WTC11 (cell line): Measurements from ENCODE around the gene PUDP. TPM values are rescaled to one million over a fixed set of nuclear protein-coding genes. Genes with fewer than 3 reads are reported as not detected.

Source experiments
- ATAC-seq: fragments of 200-7000 bp; cut with Tn5 transposase; 2 replicates; pipeline ENCODE4 v1.10.0; 2021; ENCODE audit warnings: mild to moderate bottlenecking, moderate library complexity
- CTCF ChIA-PET: fragments of 300-600 bp; sonication (Branson Sonifier 250); formaldehyde crosslinking; loops from one replicate; lab custom pipeline; 2021; ENCODE audit warnings: antibody characterized with exemption; lab: Charles Lee
- POLR2A ChIA-PET: fragments of 350-600 bp; sonication (Branson Sonifier 250); formaldehyde crosslinking; loops from one replicate; lab custom pipeline; 2021; ENCODE audit warnings: antibody characterized with exemption; lab: Charles Lee
- DNase-seq: peaks from one replicate; pipeline ENCODE4 v3.0.0; 2021; ENCODE audit warnings: low spot score
- H3K27ac Mint-ChIP-seq: 2 replicates; pipeline ENCODE4 v1.8.0; 2021; ENCODE audit warnings: mixed read lengths
- H3K27me3 Mint-ChIP-seq: 2 replicates; pipeline ENCODE4 v1.8.0; 2021; ENCODE audit warnings: low read depth, mild to moderate bottlenecking, moderate library complexity, mixed read lengths
- H3K36me3 Mint-ChIP-seq: 2 replicates; pipeline ENCODE4 v1.8.0; 2021; ENCODE audit warnings: mixed read lengths
- H3K4me1 Mint-ChIP-seq: 2 replicates; pipeline ENCODE4 v1.8.0; 2022; ENCODE audit warnings: mixed read lengths
- H3K4me3 Mint-ChIP-seq: 2 replicates; pipeline ENCODE4 v1.8.0; 2021; ENCODE audit warnings: mild to moderate bottlenecking, moderate library complexity, mixed read lengths
- H3K9me3 Mint-ChIP-seq: 2 replicates; pipeline ENCODE4 v1.8.0; 2021; ENCODE audit warnings: mixed read lengths
- ELF4 ChIP-seq: sonication (generic); formaldehyde crosslinking; IDR thresholded peaks from 2 replicates; pipeline ENCODE4 v1.8.1; 2022; ENCODE audit warnings: low read depth, mild to moderate bottlenecking, moderate library complexity, missing genetic modification reagents
- FOXJ3 ChIP-seq: sonication (generic); formaldehyde crosslinking; IDR thresholded peaks from 2 replicates; pipeline ENCODE4 v1.9.0; 2021; ENCODE audit warnings: missing genetic modification reagents, mild to moderate bottlenecking, borderline replicate concordance
- HMGA2 ChIP-seq: fragments of 250-450 bp; sonication (Bioruptor Pico); IDR thresholded peaks from 2 replicates; pipeline ENCODE4 v1.4.0; 2021; ENCODE audit warnings: mild to moderate bottlenecking, moderate library complexity
- IRF2 ChIP-seq: sonication (generic); formaldehyde crosslinking; IDR thresholded peaks from 2 replicates; pipeline ENCODE4 v1.8.0; 2022; ENCODE audit warnings: low read depth, missing genetic modification reagents, borderline replicate concordance
- NR1H2 ChIP-seq: sonication (generic); formaldehyde crosslinking; IDR thresholded peaks from 2 replicates; pipeline ENCODE4 v1.9.0; 2021; ENCODE audit warnings: mild to moderate bottlenecking, moderate library complexity, missing genetic modification reagents
- SP1 ChIP-seq: sonication (generic); formaldehyde crosslinking; conservative IDR thresholded peaks from 2 replicates; pipeline ENCODE4 v1.8.1; 2022; ENCODE audit warnings: missing genetic modification reagents
- total RNA-seq: library from RNA; stranded (reverse); gene quantifications from 3 replicates; pipeline ENCODE4 v1.2.3, GENCODE V29; 2021
- TF ChIP-seq, protein P1 (sequence below): sonication (generic); formaldehyde crosslinking; conservative IDR thresholded peaks from 2 replicates; pipeline ENCODE4 v1.8.1; 2022; ENCODE audit warnings: mild to moderate bottlenecking, missing genetic modification reagents
- TF ChIP-seq, protein P2 (sequence below): sonication (generic); formaldehyde crosslinking; IDR thresholded peaks from 2 replicates; pipeline ENCODE4 v1.8.0; 2023; ENCODE audit warnings: mild to moderate bottlenecking, missing genetic modification reagents
- TF ChIP-seq, protein P3 (sequence below): fragments of 250-450 bp; sonication (Bioruptor Pico); IDR thresholded peaks from 2 replicates; pipeline ENCODE4 v1.9.0; 2021; ENCODE audit warnings: mild to moderate bottlenecking, borderline replicate concordance
- TF ChIP-seq, protein P4 (sequence below): sonication (generic); formaldehyde crosslinking; IDR thresholded peaks from 2 replicates; pipeline ENCODE4 v1.8.0; 2022; ENCODE audit warnings: mild to moderate bottlenecking, missing genetic modification reagents
- TF ChIP-seq, protein P5 (sequence below): fragments of 250-450 bp; sonication (Bioruptor Pico); IDR thresholded peaks from 2 replicates; pipeline ENCODE4 v2.1.2; 2022; ENCODE audit warnings: mild to moderate bottlenecking, moderate library complexity
- TF ChIP-seq, protein P6 (sequence below): sonication (generic); formaldehyde crosslinking; IDR thresholded peaks from 2 replicates; pipeline ENCODE4 v1.8.0; 2023; ENCODE audit warnings: missing genetic modification reagents, mild to moderate bottlenecking, borderline replicate concordance

Gene PUDP
- total RNA-seq, 1 experiment from 2014 or later: 20.8 TPM

DNA sequence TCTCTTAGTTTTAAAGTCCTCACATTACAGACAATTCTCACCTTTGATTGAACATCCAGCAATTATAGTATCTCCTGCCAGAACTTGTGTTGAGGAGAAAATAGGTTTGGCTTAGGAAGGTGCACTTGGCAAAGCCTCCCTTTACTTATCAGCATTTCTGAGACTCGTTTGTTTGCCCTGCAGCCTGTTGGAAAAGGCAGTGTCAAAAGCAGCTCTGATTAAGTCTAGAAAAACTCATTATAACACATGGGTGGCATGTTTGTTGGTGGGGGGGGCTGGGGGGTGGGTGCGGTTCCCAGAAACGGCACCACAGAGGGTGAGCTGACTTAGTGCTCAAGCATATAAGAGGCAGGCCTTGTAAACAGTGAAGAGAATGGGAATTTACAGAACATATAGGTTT is 21.7 kb upstream of the PUDP start:
- no peak for TF ChIP-seq NR1H2 (CRISPR knock-in tag)
- TF ChIP-seq, all 79 proteins: peak for 0
- CTCF ChIA-PET: no interaction called here
- H3K9me3 Mint-ChIP-seq: peaks cover 6% of the 10 kb centered on the region
- no peaks in the 10 kb centered on the region for H3K27me3 Mint-ChIP-seq
- no peak overlapping the region for H3K4me3 Mint-ChIP-seq
- H3K27ac Mint-ChIP-seq: no peak overlapping the region
- no peaks in the 10 kb centered on the region for H3K36me3 Mint-ChIP-seq
- H3K4me1 Mint-ChIP-seq: no peaks in the 10 kb centered on the region
- POLR2A ChIA-PET: no interaction called here
- DNase-seq (no peak), ATAC-seq (no peak)

DNA sequence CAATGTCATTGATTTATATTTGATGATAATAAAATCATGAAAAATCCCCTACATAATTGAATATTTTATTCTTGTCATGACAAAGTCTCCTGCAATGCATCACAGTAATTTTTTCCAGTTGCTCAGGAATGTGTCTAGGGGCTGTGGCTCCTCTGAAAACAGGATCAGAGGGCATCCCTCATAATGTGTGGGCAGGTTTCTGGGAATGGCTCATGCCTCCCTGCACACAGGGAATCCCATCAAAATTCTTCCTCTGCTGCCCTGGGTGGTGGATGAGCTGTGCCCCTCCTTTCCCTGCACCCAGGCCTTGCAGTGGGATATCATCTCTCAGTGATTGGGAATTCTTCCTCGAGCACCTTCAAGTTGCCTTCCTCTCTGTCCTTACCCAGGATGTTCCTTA is 20.4 kb upstream of the PUDP start:
- POLR2A ChIA-PET: no interaction called here
- Mint-ChIP-seq H3K36me3 (no peaks in the 10 kb centered on the region), H3K4me3 (no peak overlapping the region), H3K4me1 (no peaks in the 10 kb centered on the region), H3K9me3 (peaks cover 6% of the 10 kb centered on the region), H3K27ac (no peak overlapping the region), H3K27me3 (no peaks in the 10 kb centered on the region)
- no peak for DNase-seq
- no peak for ATAC-seq
- TF ChIP-seq IRF2 (no peak), ELF4 (CRISPR knock-in tag) (no peak), FOXJ3 (no peak), HMGA2 (CRISPR knock-in tag) (no peak), SP1 (CRISPR knock-in tag) (no peak)
- TF ChIP-seq, protein P1, sequence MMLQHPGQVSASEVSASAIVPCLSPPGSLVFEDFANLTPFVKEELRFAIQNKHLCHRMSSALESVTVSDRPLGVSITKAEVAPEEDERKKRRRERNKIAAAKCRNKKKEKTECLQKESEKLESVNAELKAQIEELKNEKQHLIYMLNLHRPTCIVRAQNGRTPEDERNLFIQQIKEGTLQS: no peak
- TF ChIP-seq, protein P2, sequence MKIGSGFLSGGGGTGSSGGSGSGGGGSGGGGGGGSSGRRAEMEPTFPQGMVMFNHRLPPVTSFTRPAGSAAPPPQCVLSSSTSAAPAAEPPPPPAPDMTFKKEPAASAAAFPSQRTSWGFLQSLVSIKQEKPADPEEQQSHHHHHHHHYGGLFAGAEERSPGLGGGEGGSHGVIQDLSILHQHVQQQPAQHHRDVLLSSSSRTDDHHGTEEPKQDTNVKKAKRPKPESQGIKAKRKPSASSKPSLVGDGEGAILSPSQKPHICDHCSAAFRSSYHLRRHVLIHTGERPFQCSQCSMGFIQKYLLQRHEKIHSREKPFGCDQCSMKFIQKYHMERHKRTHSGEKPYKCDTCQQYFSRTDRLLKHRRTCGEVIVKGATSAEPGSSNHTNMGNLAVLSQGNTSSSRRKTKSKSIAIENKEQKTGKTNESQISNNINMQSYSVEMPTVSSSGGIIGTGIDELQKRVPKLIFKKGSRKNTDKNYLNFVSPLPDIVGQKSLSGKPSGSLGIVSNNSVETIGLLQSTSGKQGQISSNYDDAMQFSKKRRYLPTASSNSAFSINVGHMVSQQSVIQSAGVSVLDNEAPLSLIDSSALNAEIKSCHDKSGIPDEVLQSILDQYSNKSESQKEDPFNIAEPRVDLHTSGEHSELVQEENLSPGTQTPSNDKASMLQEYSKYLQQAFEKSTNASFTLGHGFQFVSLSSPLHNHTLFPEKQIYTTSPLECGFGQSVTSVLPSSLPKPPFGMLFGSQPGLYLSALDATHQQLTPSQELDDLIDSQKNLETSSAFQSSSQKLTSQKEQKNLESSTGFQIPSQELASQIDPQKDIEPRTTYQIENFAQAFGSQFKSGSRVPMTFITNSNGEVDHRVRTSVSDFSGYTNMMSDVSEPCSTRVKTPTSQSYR (CRISPR knock-in tag): no peak
- TF ChIP-seq, protein P3, sequence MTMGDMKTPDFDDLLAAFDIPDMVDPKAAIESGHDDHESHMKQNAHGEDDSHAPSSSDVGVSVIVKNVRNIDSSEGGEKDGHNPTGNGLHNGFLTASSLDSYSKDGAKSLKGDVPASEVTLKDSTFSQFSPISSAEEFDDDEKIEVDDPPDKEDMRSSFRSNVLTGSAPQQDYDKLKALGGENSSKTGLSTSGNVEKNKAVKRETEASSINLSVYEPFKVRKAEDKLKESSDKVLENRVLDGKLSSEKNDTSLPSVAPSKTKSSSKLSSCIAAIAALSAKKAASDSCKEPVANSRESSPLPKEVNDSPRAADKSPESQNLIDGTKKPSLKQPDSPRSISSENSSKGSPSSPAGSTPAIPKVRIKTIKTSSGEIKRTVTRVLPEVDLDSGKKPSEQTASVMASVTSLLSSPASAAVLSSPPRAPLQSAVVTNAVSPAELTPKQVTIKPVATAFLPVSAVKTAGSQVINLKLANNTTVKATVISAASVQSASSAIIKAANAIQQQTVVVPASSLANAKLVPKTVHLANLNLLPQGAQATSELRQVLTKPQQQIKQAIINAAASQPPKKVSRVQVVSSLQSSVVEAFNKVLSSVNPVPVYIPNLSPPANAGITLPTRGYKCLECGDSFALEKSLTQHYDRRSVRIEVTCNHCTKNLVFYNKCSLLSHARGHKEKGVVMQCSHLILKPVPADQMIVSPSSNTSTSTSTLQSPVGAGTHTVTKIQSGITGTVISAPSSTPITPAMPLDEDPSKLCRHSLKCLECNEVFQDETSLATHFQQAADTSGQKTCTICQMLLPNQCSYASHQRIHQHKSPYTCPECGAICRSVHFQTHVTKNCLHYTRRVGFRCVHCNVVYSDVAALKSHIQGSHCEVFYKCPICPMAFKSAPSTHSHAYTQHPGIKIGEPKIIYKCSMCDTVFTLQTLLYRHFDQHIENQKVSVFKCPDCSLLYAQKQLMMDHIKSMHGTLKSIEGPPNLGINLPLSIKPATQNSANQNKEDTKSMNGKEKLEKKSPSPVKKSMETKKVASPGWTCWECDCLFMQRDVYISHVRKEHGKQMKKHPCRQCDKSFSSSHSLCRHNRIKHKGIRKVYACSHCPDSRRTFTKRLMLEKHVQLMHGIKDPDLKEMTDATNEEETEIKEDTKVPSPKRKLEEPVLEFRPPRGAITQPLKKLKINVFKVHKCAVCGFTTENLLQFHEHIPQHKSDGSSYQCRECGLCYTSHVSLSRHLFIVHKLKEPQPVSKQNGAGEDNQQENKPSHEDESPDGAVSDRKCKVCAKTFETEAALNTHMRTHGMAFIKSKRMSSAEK: no peak
- TF ChIP-seq, protein P4, sequence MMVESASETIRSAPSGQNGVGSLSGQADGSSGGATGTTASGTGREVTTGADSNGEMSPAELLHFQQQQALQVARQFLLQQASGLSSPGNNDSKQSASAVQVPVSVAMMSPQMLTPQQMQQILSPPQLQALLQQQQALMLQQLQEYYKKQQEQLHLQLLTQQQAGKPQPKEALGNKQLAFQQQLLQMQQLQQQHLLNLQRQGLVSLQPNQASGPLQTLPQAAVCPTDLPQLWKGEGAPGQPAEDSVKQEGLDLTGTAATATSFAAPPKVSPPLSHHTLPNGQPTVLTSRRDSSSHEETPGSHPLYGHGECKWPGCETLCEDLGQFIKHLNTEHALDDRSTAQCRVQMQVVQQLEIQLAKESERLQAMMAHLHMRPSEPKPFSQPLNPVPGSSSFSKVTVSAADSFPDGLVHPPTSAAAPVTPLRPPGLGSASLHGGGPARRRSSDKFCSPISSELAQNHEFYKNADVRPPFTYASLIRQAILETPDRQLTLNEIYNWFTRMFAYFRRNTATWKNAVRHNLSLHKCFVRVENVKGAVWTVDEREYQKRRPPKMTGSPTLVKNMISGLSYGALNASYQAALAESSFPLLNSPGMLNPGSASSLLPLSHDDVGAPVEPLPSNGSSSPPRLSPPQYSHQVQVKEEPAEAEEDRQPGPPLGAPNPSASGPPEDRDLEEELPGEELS (CRISPR knock-in tag): no peak
- TF ChIP-seq, protein P5, sequence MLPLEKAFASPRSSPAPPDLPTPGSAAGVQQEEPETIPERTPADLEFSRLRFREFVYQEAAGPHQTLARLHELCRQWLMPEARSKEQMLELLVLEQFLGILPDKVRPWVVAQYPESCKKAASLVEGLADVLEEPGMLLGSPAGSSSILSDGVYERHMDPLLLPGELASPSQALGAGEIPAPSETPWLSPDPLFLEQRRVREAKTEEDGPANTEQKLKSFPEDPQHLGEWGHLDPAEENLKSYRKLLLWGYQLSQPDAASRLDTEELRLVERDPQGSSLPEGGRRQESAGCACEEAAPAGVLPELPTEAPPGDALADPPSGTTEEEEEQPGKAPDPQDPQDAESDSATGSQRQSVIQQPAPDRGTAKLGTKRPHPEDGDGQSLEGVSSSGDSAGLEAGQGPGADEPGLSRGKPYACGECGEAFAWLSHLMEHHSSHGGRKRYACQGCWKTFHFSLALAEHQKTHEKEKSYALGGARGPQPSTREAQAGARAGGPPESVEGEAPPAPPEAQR: no peak
- TF ChIP-seq, protein P6, sequence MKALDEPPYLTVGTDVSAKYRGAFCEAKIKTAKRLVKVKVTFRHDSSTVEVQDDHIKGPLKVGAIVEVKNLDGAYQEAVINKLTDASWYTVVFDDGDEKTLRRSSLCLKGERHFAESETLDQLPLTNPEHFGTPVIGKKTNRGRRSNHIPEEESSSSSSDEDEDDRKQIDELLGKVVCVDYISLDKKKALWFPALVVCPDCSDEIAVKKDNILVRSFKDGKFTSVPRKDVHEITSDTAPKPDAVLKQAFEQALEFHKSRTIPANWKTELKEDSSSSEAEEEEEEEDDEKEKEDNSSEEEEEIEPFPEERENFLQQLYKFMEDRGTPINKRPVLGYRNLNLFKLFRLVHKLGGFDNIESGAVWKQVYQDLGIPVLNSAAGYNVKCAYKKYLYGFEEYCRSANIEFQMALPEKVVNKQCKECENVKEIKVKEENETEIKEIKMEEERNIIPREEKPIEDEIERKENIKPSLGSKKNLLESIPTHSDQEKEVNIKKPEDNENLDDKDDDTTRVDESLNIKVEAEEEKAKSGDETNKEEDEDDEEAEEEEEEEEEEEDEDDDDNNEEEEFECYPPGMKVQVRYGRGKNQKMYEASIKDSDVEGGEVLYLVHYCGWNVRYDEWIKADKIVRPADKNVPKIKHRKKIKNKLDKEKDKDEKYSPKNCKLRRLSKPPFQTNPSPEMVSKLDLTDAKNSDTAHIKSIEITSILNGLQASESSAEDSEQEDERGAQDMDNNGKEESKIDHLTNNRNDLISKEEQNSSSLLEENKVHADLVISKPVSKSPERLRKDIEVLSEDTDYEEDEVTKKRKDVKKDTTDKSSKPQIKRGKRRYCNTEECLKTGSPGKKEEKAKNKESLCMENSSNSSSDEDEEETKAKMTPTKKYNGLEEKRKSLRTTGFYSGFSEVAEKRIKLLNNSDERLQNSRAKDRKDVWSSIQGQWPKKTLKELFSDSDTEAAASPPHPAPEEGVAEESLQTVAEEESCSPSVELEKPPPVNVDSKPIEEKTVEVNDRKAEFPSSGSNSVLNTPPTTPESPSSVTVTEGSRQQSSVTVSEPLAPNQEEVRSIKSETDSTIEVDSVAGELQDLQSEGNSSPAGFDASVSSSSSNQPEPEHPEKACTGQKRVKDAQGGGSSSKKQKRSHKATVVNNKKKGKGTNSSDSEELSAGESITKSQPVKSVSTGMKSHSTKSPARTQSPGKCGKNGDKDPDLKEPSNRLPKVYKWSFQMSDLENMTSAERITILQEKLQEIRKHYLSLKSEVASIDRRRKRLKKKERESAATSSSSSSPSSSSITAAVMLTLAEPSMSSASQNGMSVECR (CRISPR knock-in tag): no peak
- CTCF ChIA-PET: no interaction called here
